Esophagus squamous epithelium (tissue), 4 donors: ENCODE measurements around the gene INSR.

Source experiments
- POLR2A ChIP-seq, 4 donors: fragments of 450-650 bp; IDR thresholded peaks; one replicate each; pipeline ENCODE4 v1.6.1; 2017; ENCODE audit warnings: antibody characterized with exemption in 4 of 4, mild to moderate bottlenecking in 4 of 4, moderate library complexity in 3 of 4
- TF ChIP-seq, protein P1 (sequence below), 6 experiments: fragments of 450-650 bp in 4 of 6; fragments of 200-600 bp in 2 of 6; sonication (generic) in 2 of 6; IDR thresholded peaks; one replicate each; pipeline ENCODE4 v1.5.1; 2016 to 2019; ENCODE audit warnings: antibody characterized with exemption in 6 of 6, mild to moderate bottlenecking in 4 of 6, moderate library complexity in 4 of 6

DNA sequence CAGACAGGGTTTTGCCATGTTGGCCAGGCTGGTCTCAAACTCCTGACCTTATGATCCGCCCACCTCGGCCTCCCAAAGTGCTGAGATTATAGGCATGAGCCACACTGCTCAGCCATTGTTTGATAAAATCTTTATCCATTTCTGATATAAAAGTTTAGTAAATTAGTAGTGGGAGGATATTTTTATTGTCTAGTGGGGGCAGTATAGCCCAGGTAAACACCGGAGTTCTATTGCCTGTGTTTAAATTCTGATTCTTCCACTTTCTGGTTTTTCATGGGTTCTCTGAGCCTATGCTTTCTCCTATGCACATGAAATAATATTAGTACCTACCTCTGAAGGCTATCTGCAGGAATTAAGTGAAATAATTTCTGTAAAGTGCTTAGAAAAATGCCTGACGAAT, 34.4 kb upstream of the INSR start:
- no peak for TF ChIP-seq POLR2A (IDR thresholded peaks at IDR 0.05)
- TF ChIP-seq, protein P1, sequence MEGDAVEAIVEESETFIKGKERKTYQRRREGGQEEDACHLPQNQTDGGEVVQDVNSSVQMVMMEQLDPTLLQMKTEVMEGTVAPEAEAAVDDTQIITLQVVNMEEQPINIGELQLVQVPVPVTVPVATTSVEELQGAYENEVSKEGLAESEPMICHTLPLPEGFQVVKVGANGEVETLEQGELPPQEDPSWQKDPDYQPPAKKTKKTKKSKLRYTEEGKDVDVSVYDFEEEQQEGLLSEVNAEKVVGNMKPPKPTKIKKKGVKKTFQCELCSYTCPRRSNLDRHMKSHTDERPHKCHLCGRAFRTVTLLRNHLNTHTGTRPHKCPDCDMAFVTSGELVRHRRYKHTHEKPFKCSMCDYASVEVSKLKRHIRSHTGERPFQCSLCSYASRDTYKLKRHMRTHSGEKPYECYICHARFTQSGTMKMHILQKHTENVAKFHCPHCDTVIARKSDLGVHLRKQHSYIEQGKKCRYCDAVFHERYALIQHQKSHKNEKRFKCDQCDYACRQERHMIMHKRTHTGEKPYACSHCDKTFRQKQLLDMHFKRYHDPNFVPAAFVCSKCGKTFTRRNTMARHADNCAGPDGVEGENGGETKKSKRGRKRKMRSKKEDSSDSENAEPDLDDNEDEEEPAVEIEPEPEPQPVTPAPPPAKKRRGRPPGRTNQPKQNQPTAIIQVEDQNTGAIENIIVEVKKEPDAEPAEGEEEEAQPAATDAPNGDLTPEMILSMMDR (IDR thresholded peaks at IDR 0.05) = no peak
